Osteocyte (in vitro differentiated cells): Measurements from ENCODE around the gene OAS3. TPM values are rescaled to one million over a fixed set of nuclear protein-coding genes. Genes with fewer than 3 reads are reported as not detected.

Source experiments
- DNase-seq: peaks from one replicate; pipeline ENCODE4 v3.0.0; 2021; ENCODE audit warnings: mixed read lengths; ENCODE audit not compliant: unreplicated experiment; ENCODE audit errors: extremely low spot score
- H3K27ac Mint-ChIP-seq: one replicate; pipeline ENCODE4 v1.8.0; 2021; ENCODE audit warnings: mild to moderate bottlenecking, mixed read lengths; ENCODE audit not compliant: unreplicated experiment
- H3K27me3 Mint-ChIP-seq: one replicate; pipeline ENCODE4 v1.8.0; 2021; ENCODE audit warnings: mixed read lengths; ENCODE audit not compliant: unreplicated experiment
- H3K36me3 Mint-ChIP-seq: one replicate; pipeline ENCODE4 v1.8.0; 2021; ENCODE audit warnings: mixed read lengths; ENCODE audit not compliant: unreplicated experiment
- H3K4me1 Mint-ChIP-seq: one replicate; pipeline ENCODE4 v1.8.0; 2021; ENCODE audit warnings: mixed read lengths; ENCODE audit not compliant: unreplicated experiment
- H3K4me3 Mint-ChIP-seq: one replicate; pipeline ENCODE4 v1.8.0; 2021; ENCODE audit warnings: mild to moderate bottlenecking, moderate library complexity, mixed read lengths; ENCODE audit not compliant: unreplicated experiment
- H3K9me3 Mint-ChIP-seq: one replicate; pipeline ENCODE4 v1.8.0; 2021; ENCODE audit warnings: mixed read lengths; ENCODE audit not compliant: unreplicated experiment
- CTCF ChIP-seq: fragments of 200-600 bp; sonication (generic); IDR thresholded peaks from 2 replicates; pipeline ENCODE4 v1.5.0; 2021; ENCODE audit warnings: antibody characterized with exemption, mild to moderate bottlenecking, moderate library complexity
- total RNA-seq: library from RNA; stranded (reverse); gene quantifications from 2 replicates; pipeline ENCODE4 v1.2.1, GENCODE V29; 2021

OAS3 gene
- total RNA-seq, 1 donor from 2014 or later = 0.13 TPM

- Mint-ChIP-seq H3K36me3 (no peaks in the 10 kb centered on the region), H3K27ac (no peak overlapping the region), H3K4me3 (no peak overlapping the region), H3K4me1 (no peaks in the 10 kb centered on the region), H3K27me3 (no peaks in the 10 kb centered on the region), H3K9me3 (peaks cover 6% of the 10 kb centered on the region)
- DNase-seq = no peak
- TF ChIP-seq CTCF = no peak
These were observed 27.4 kb downstream of the OAS3 start for GRCh38 chr12:112965643-112966042.

- Mint-ChIP-seq H3K27ac (no peak overlapping the region), H3K9me3 (no peaks in the 10 kb centered on the region), H3K4me3 (no peak overlapping the region), H3K36me3 (no peaks in the 10 kb centered on the region), H3K27me3 (no peaks in the 10 kb centered on the region), H3K4me1 (no peaks in the 10 kb centered on the region)
- TF ChIP-seq CTCF = no peak
- DNase-seq = no peak
These were observed 29.0 kb downstream of the OAS3 start for GRCh38 chr12:112967306-112967705.

DNA sequence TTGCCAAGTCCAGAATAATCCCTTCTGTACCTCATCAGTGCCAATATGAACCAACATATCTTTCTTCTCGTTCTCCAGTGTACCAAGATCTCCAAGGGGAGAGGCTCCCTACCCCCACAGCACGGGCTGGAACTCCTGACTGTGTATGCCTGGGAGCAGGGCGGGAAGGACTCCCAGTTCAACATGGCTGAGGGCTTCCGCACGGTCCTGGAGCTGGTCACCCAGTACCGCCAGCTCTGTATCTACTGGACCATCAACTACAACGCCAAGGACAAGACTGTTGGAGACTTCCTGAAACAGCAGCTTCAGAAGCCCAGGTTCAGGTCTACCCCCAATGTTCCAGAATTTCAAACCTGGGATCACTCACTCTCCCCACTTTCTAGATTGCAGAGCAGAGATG is 29.6 kb downstream of the OAS3 start:
- TF ChIP-seq CTCF = no peak
- H3K4me1 Mint-ChIP-seq = no peaks in the 10 kb centered on the region
- no peak overlapping the region for H3K4me3 Mint-ChIP-seq
- no peaks in the 10 kb centered on the region for H3K27me3 Mint-ChIP-seq
- no peaks in the 10 kb centered on the region for H3K9me3 Mint-ChIP-seq
- H3K36me3 Mint-ChIP-seq = no peaks in the 10 kb centered on the region
- H3K27ac Mint-ChIP-seq = no peak overlapping the region
- DNase-seq = no peak

GRCh38 chr12:112969547-112970306 is 31.5 kb downstream of the OAS3 start:
- H3K27ac Mint-ChIP-seq = no peak overlapping the region
- H3K4me1 Mint-ChIP-seq = no peaks in the 10 kb centered on the region
- H3K36me3 Mint-ChIP-seq = no peaks in the 10 kb centered on the region
- no peak for TF ChIP-seq CTCF
- no peak for DNase-seq
- H3K4me3 Mint-ChIP-seq = no peak overlapping the region
- H3K27me3 Mint-ChIP-seq = no peaks in the 10 kb centered on the region
- H3K9me3 Mint-ChIP-seq = no peaks in the 10 kb centered on the region

DNA sequence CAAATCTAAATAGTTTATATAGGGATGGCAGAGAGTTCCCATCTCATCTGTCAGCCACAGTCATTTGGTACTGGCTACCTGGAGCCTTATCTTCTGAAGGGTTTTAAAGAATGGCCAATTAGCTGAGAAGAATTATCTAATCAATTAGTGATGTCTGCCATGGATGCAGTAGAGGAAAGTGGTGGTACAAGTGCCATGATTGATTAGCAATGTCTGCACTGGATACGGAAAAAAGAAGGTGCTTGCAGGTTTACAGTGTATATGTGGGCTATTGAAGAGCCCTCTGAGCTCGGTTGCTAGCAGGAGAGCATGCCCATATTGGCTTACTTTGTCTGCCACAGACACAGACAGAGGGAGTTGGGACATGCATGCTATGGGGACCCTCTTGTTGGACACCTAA is 32.1 kb downstream of the OAS3 start:
- no peak overlapping the region for H3K27ac Mint-ChIP-seq
- no peaks in the 10 kb centered on the region for H3K4me1 Mint-ChIP-seq
- H3K9me3 Mint-ChIP-seq = no peaks in the 10 kb centered on the region
- no peak overlapping the region for H3K4me3 Mint-ChIP-seq
- no peak for TF ChIP-seq CTCF
- DNase-seq = no peak
- no peaks in the 10 kb centered on the region for H3K36me3 Mint-ChIP-seq
- no peaks in the 10 kb centered on the region for H3K27me3 Mint-ChIP-seq
